HL-60 (cell line): ENCODE measurements around the gene TLCD2.

Source experiments
- POLR2AphosphoS5 ChIP-seq: IDR thresholded peaks from 2 replicates; pipeline ENCODE4 v1.6.1; 2012; ENCODE audit warnings: low read depth
- TF ChIP-seq, protein P1 (sequence below): IDR thresholded peaks from one replicate; pipeline ENCODE4 v1.5.1; 2011; ENCODE audit warnings: low read length, control low read depth, inconsistent platforms; ENCODE audit not compliant: insufficient read depth
- TF ChIP-seq, protein P2 (sequence below): IDR thresholded peaks from 2 replicates; pipeline ENCODE4 v1.6.1; 2012; ENCODE audit warnings: low read depth; ENCODE audit not compliant: insufficient replicate concordance

DNA sequence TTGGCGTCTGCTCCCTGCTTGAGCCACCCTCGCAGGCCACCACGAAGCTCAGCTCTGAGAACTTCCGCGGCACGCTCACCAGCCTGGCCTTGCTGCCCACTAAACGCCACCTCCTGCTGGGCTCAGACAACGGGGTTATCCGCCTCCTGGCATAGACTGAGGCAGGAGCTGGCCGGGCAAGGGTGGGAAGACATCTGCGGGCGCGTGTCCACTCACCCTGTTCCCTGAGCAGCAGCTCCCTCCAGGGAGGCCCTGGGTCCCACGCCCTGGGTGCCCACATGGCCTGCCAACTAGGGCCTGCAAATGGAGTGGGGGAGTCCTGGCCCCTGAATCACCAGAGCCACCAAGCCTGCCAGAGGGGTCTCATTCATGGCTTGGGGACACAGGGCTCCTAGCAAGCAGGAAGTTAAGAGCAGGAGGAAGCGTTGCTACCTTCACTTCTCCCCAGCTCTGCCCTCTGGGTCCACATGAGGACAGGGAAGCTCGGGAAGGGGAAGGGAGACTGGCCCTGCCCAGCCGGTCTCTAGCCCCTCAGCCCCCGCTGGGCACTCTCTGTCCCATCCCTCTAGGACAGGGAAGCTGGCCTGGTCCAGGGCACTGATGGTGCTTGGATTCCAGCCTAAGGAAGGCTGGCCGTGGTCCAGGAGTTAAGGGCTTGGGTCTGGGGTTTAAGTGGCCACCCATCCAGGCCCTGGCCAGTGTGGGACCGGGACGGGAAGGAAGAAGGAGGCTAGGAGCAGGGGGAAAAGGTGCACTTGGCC, 27.5 kb upstream of the TLCD2 start:
- TF ChIP-seq POLR2AphosphoS5 = no peak
- TF ChIP-seq, protein P1, sequence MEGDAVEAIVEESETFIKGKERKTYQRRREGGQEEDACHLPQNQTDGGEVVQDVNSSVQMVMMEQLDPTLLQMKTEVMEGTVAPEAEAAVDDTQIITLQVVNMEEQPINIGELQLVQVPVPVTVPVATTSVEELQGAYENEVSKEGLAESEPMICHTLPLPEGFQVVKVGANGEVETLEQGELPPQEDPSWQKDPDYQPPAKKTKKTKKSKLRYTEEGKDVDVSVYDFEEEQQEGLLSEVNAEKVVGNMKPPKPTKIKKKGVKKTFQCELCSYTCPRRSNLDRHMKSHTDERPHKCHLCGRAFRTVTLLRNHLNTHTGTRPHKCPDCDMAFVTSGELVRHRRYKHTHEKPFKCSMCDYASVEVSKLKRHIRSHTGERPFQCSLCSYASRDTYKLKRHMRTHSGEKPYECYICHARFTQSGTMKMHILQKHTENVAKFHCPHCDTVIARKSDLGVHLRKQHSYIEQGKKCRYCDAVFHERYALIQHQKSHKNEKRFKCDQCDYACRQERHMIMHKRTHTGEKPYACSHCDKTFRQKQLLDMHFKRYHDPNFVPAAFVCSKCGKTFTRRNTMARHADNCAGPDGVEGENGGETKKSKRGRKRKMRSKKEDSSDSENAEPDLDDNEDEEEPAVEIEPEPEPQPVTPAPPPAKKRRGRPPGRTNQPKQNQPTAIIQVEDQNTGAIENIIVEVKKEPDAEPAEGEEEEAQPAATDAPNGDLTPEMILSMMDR = no peak
- TF ChIP-seq, protein P2, sequence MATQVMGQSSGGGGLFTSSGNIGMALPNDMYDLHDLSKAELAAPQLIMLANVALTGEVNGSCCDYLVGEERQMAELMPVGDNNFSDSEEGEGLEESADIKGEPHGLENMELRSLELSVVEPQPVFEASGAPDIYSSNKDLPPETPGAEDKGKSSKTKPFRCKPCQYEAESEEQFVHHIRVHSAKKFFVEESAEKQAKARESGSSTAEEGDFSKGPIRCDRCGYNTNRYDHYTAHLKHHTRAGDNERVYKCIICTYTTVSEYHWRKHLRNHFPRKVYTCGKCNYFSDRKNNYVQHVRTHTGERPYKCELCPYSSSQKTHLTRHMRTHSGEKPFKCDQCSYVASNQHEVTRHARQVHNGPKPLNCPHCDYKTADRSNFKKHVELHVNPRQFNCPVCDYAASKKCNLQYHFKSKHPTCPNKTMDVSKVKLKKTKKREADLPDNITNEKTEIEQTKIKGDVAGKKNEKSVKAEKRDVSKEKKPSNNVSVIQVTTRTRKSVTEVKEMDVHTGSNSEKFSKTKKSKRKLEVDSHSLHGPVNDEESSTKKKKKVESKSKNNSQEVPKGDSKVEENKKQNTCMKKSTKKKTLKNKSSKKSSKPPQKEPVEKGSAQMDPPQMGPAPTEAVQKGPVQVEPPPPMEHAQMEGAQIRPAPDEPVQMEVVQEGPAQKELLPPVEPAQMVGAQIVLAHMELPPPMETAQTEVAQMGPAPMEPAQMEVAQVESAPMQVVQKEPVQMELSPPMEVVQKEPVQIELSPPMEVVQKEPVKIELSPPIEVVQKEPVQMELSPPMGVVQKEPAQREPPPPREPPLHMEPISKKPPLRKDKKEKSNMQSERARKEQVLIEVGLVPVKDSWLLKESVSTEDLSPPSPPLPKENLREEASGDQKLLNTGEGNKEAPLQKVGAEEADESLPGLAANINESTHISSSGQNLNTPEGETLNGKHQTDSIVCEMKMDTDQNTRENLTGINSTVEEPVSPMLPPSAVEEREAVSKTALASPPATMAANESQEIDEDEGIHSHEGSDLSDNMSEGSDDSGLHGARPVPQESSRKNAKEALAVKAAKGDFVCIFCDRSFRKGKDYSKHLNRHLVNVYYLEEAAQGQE = no peak
